ENCODE results near the gene SKIDA1. TPM values are rescaled to one million over a fixed set of nuclear protein-coding genes. Genes with fewer than 3 reads are reported as not detected.

Gene SKIDA1
- total RNA-seq, 1 experiment from 2014 or later: 0.34 TPM

DNA sequence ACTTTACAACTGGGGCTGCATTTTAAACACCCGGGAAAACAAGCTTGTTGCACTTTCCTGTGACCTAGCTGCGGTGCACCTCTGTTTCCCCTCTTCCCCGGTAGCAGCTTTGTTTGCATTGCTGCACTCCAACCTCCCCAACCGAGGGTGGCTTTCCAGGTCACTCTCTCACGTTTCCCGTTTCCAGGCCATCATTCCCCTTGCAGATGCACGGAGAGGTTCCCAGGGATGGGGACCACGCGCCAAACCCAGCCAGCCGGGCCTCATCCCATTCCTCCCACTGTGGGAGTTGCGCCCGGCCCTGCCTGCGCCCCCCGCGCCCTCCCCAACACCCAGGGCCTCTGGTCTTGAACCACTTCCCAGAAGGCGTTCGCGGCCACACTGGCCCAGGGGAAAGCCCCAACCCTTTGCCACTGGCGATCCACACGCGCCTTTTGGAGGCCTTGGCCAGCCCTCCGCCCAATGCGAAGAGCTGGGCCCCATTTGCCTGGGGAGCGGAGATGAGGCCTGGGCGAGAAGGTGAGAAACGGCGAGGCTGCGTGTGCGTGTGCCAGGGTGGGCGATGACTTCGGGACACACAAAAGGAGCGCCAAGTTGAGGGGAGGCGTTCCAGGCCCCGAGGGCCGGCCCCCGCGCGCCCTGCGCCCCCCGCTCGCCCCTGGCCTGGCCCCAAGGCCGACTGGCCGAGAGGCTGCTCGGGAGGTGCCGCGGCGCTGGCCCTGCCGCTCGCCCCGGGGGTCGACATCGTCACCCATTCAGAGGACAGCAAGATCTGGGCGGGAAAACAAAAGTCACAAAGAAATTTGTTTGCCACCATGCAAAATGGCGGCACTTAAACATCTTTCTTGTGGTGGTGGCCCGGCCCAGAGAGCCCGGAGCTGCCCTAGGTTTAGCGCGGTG, 15.9 kb downstream of the SKIDA1 start:
- no peaks in the 10 kb centered on the region for H3K9me2 ChIP-seq (ENCODE audit: insufficient read depth)
- no peaks in the 10 kb centered on the region for H3K36me3 ChIP-seq (ENCODE audit: control insufficient read depth in 1 of 2, insufficient read depth in 2 of 2, low read length in 2 of 2)
- no peak for DNase-seq (ENCODE audit: low read depth, low spot score)
- no peak overlapping the region for H3K4me2 ChIP-seq (ENCODE audit: low read length)
- BruUV-seq (replicated peaks): no TSS peak
- CTCF ChIA-PET: no interaction called here
- H2AFZ ChIP-seq (ENCODE audit: low read depth, low read length, poor library complexity, severe bottlenecking): no peak overlapping the region
- no peaks in the 10 kb centered on the region for H4K20me1 ChIP-seq (ENCODE audit: insufficient read depth)
- H3K4me1 ChIP-seq (ENCODE audit: control insufficient read depth in 1 of 2, insufficient read depth in 2 of 2, low read length in 2 of 2): no peaks in the 10 kb centered on the region
- intact Hi-C loops (cut with micrococcal nuclease): no loop called here
- no peaks in the 10 kb centered on the region for H3K79me2 ChIP-seq (ENCODE audit: insufficient read depth, low read length)
- RAD21 ChIA-PET (ENCODE audit: low non-redundant PET in 1 of 2, low total read pairs in 2 of 2, uncharacterized antibody in 2 of 2, unreplicated experiment in 2 of 2): no interaction called here
- TF ChIP-seq EGR1 (IDR thresholded peaks at IDR 0.05; ENCODE audit: low read depth) (no peak), POLR2AphosphoS5 (IDR thresholded peaks at IDR 0.05; ENCODE audit: low read depth, low read length) (no peak), SIN3A (IDR thresholded peaks at IDR 0.05; ENCODE audit: low read depth) (no peak), ZFX (IDR thresholded peaks at IDR 0.05) (no peak)
- TF ChIP-seq, protein P1, sequence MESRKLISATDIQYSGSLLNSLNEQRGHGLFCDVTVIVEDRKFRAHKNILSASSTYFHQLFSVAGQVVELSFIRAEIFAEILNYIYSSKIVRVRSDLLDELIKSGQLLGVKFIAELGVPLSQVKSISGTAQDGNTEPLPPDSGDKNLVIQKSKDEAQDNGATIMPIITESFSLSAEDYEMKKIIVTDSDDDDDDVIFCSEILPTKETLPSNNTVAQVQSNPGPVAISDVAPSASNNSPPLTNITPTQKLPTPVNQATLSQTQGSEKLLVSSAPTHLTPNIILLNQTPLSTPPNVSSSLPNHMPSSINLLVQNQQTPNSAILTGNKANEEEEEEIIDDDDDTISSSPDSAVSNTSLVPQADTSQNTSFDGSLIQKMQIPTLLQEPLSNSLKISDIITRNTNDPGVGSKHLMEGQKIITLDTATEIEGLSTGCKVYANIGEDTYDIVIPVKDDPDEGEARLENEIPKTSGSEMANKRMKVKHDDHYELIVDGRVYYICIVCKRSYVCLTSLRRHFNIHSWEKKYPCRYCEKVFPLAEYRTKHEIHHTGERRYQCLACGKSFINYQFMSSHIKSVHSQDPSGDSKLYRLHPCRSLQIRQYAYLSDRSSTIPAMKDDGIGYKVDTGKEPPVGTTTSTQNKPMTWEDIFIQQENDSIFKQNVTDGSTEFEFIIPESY (IDR thresholded peaks at IDR 0.05; ENCODE audit: extremely low read depth, insufficient replicate concordance, low read length): no peak
- TF ChIP-seq, protein P2, sequence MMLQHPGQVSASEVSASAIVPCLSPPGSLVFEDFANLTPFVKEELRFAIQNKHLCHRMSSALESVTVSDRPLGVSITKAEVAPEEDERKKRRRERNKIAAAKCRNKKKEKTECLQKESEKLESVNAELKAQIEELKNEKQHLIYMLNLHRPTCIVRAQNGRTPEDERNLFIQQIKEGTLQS (IDR thresholded peaks at IDR 0.05): no peak
- TF ChIP-seq, protein P3, sequence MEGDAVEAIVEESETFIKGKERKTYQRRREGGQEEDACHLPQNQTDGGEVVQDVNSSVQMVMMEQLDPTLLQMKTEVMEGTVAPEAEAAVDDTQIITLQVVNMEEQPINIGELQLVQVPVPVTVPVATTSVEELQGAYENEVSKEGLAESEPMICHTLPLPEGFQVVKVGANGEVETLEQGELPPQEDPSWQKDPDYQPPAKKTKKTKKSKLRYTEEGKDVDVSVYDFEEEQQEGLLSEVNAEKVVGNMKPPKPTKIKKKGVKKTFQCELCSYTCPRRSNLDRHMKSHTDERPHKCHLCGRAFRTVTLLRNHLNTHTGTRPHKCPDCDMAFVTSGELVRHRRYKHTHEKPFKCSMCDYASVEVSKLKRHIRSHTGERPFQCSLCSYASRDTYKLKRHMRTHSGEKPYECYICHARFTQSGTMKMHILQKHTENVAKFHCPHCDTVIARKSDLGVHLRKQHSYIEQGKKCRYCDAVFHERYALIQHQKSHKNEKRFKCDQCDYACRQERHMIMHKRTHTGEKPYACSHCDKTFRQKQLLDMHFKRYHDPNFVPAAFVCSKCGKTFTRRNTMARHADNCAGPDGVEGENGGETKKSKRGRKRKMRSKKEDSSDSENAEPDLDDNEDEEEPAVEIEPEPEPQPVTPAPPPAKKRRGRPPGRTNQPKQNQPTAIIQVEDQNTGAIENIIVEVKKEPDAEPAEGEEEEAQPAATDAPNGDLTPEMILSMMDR (IDR thresholded peaks at IDR 0.05 in 2 of 3, conservative IDR thresholded peaks at IDR 0.05 in 1 of 3; ENCODE audit: borderline replicate concordance in 1 of 3, insufficient read depth in 1 of 3, low read depth in 2 of 3, low read length in 2 of 3): no peak
- H3K9me3 ChIP-seq (ENCODE audit: control insufficient read depth in 1 of 2, insufficient read depth in 1 of 2, low read depth in 1 of 2, low read length in 2 of 2): no peaks in the 10 kb centered on the region
- no peak overlapping the region for H3K4me3 ChIP-seq (replicated peaks in 1 of 2; ENCODE audit: low read depth in 1 of 2, low read length in 2 of 2)
- no peak overlapping the region for H3K27ac ChIP-seq (ENCODE audit: low read depth, low read length)
- no peak for ATAC-seq
- POLR2A ChIA-PET: no interaction called here
- H3K27me3 ChIP-seq (ENCODE audit: insufficient read depth, low read length): no peaks in the 10 kb centered on the region
- no peak overlapping the region for H3K9ac ChIP-seq (ENCODE audit: low read length)
